HG03066 (cell line): Measurements from ENCODE around the gene HNF1B.

Source experiments
- ATAC-seq: cut with Tn5 transposase; IDR thresholded peaks from one replicate; pipeline ENCODE4 v1.9.1; 2021; ENCODE audit warnings: low read depth; ENCODE audit not compliant: unreplicated experiment

HNF1B gene

DNA sequence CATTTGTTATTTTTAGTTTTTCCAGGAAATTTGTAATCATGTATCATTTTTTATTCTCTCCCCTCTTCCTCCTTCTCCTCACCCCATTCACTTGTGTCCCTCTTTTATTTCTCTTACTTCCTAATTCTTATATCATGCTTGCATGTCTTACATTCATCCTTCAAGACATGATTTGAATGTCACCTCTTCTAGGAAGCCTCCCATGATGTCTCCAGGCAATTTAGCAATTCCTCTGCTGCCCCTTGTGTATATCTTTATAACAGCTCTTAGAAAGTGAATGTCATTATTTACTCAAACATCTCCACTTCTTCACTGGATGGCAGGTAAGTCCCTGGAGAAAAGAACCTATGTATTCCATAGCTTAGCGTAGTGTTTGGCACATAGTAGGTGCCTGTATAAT is 7.8 kb downstream of the HNF1B start:
- no peak for ATAC-seq

DNA sequence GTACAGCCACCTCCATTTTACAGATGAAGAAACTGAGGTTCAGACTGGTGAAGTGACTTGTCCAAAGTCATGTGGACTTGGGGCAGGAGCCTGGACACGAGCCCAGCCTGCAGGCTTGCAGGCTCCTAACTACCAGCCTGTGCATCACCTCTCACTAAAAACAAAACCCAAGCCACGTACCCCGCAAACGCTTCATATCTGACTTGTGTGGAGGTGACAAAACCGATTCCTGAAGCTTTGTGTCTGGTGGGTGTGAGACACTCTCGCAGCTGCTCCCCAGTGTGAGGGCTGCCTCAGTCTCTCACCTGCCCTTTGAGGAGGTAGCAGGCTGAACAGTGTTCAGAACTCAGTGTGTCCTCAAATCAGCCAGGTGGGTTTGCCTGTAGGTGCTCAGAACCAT is 8.4 kb downstream of the HNF1B start:
- no peak for ATAC-seq

GRCh38 chr17:37735165-37735564 is 9.7 kb downstream of the HNF1B start:
- ATAC-seq, result no peak

GRCh38 chr17:37732316-37732715 is 12.5 kb downstream of the HNF1B start:
- no peak for ATAC-seq

DNA sequence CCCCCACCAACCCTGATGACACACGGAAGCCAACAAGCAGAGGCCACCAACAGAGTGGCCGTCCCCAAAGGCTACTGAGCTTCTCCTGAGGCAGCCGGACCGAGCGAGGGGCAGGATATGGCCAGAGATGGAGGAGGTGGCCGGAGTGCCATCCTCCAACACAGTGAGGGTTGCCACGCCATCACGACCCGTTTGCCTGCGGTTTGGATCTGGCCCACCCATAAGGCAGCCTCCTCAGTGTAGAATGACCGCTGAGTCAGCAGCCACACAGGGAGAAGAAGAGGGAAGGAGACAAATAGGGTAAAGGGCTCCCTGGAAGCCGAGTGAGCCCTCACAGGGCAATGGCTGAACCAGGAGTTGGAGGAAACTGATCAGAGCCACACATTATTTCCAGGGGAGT is 13.8 kb downstream of the HNF1B start:
- no peak for ATAC-seq

DNA sequence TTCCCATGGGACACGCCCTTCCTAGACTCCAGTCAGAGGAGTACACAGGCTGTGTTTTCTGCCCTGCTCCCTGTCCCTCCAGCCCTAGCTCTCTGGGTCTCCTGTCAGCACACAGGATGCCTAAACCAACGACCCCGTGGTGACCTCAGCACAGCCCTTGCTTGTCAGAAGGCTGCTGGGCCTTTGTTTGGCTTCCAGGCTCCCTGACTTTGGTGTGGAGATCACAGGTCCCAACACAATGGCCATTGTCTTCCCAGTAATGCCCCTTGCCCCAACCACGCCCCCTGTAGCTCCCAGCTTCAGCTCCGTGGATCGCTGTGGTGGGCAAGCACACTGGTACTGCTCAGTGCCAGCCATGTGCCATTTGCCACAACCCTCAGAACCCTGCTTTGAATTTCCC is 15.0 kb downstream of the HNF1B start:
- no peak for ATAC-seq

DNA sequence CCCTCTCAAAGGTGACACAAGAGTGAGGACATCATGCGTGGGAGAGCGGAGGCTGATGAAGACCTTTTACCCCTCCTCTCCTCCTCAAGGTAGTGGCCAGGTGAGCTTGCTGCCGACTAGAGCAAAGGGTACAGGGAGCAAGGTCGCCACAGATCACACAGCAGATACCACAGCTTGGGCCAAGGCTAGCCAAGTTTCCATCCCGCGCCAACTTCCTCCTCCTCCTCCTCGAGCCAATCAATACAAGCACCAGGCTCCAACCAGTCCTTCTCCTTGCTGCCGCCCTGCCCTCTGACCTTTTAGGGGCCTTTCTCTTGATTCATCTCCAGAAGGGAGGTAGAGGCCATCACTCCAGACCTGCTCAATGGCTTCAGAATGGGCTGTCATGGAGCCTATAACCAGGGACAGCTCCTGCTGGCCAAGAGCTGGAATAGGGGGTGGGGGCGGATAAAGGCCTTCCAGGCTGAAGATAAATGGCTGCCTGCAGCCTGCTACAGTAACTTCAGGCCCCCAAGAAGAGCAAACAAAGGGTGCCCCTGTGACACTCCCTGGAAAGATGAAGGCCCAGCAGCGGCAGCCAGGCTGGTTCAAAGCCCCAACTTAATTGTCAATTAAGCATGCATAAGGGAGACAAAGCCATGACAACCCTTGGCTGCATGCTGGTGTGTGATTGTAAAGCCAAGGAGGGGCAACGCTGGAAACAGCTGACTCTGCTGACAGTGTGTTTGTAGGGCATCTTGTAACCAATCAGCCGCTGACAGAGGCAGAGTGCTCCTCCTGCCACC is 17.8 kb downstream of the HNF1B start:
- ATAC-seq, result no peak

DNA sequence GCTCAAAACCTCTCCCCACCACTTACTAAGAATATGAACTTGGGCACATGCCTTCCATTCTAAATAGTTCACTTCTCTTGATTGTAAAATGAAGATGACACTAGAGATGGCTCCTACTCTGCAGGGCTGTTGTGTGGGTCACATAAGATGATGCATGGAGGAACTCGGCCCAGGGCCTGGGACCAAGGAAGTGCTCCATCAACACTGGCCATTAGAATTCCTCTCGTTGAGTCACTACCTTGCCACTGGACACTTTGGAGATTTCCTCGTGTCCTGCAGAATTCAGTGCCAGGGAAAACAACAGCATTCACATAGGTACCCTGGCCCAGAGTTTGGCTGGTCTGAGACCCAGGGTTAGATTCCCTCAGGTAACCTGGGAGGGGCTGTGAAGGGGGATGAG is 18.6 kb downstream of the HNF1B start:
- ATAC-seq, result no peak

DNA sequence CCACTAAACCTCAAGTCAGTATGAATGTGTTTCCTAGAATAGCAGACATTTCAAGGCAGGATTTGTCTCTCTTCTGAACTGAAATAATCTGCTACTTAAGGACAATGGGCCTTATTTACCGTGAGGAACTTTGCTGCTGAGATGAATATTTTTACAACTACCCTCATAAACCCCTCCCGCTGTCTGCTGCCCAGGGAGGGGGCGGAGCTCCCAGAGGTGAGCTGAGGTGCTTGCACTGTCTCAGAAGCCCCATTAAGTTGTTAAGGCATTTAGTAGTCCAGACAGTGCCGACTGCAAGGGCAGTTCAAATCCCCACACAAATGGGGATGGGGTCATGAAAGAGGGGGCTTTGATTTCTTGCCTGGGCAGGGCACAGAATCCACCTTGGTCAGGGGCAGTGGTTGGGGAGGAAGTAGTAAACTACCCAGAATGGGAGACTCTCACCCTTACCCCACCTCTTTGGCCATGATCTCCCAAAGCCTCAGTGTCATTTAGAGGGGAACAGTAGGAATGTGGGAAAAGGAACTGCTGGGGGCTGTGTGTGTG is 19.2 kb downstream of the HNF1B start:
- no peak for ATAC-seq

GRCh38 chr17:37725021-37725595 is 19.8 kb downstream of the HNF1B start:
- ATAC-seq, result no peak

GRCh38 chr17:37720989-37721388 is 23.9 kb downstream of the HNF1B start:
- no peak for ATAC-seq

GRCh38 chr17:37719866-37720265 is 25.0 kb downstream of the HNF1B start:
- ATAC-seq, result no peak

DNA sequence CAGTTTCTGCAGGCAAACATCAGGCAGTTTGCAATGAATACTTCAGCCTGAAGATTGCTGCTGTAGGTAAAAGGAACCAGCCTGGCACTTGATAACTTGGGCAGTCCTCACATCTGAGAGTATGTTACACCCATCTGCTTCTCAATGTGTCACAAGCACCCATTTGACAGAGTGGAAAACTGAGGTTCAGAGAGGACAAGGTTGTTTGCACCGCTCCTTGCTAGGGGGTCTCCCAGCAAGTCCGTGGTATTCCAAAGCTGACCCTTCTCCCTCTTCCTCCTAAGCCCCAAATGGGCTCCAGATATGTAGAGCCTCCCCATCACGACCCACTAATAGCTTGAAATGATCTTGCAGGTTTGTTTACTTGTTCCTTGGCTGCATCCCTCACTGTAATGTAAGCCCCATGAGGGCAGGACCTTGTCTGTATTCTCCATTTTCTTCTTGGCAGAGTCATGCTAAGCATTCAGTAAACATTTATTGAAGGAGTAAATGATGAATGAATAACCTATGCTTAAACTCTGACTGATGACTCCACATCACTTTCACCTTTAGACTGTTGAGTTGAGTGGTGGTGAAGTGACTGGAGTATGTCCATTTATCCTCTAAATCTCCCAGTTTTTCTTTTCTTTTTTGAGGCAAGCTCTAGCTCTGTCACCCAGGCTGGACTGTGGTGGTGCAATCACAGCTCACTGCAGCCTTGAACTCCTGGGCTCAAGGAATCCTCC is 26.4 kb downstream of the HNF1B start:
- no peak for ATAC-seq

DNA sequence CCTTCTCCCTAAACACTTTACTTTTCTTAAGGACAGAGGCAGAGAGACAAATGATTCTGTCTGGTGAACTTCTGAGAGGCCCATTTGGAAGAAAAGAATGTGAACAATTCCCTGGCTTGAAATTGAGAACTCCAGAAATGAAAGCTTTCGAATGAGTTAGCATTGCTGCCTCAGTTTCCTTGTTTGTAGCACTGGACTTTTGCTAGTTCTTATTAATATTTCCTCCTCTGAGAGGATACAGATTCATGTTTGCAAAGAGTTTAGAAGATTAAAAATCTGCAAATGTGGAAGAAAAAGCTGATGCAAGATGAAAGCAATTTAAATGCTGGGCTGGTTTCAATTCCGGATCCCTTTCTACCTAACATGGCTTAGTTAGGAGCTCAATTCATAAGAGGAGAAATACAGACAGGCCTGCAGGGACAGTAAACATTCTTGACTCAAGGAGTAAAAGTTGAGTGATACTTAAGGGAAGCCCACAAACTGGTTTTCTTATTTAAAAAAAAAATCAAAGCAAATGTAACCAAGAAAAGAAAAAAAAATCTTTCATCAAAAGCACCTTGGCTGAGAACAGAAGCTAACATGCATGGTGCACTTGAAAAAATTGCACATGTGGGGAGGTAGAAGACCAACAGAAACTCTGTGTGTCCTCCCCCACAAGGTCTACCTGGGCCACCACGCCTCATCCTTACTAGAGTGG is 27.1 kb downstream of the HNF1B start:
- ATAC-seq, result no peak

GRCh38 chr17:37714897-37715296 is 30.0 kb downstream of the HNF1B start:
- ATAC-seq, result no peak

GRCh38 chr17:37713624-37714023 is 31.2 kb downstream of the HNF1B start:
- no peak for ATAC-seq

DNA sequence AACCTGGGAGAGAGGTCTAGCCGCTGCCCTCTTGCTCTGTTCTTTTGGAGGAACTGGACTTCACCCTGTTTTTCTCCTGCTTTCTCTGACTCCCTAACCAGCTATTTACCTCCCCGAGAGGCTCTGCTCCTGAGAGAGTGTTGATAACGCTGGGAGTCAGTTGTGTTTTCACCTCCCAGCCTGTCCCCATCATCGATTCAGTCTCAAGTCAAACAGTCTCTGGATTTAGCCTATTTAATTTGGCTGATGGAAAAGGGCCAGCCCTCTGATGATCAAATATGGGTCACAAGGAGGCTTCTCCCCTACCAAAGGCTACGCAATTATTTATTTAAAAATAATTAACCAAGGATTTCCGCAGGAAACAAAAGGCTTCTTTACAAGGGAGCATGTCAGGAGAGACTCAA is 31.8 kb downstream of the HNF1B start:
- ATAC-seq, result no peak

DNA sequence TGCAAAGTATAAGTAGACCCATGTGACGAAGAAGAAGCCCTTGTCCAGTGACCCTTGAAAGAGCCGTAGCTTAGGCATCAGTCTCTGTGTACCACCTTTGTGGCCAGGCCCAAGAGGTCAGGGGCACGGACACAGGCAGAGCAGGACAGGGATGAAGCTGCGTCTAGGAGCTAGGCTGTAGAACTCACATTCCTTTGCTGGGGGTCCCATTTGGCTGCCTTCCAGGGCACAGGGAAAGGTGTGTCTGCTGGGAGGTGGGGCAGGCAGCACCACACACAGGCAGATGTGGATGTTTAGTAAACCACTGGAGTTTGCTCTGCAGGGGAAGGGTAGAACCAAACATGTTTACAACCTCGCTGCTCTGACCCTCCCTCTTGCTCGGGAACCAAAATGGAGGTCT is 33.7 kb downstream of the HNF1B start:
- no peak for ATAC-seq

DNA sequence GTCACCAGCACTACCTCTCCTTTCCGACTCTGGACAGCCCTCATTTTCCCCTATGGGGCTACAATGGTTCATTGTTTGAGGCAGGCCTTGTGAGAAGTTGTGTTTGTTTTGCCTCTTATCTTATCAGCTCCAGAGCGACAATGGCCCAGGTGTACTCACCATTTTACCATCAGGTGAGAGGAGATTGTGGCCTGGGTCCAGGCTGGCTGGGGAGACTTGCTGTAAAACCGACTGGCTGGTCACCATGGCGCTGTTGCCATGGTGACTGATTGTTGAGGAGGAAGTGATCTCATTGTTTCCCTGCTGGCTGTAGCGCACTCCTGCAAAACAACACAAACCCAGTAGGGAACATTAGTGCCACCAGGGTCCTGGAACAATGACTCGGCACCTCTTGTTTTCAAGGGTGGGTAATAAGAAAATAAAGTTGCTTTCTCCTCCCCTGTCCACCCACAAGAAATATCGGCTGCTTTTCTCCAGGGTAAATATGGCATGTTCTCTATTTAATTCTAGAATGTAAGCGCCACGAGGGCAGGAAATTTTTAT is 34.4 kb downstream of the HNF1B start:
- no peak for ATAC-seq

- ATAC-seq, result no peak
Measured at GRCh38 chr17:37708616-37709212, 36.1 kb downstream of the HNF1B start.
